ENCODE data around the gene TUBGCP6. TPM values are rescaled to one million over a fixed set of nuclear protein-coding genes. Genes with fewer than 3 reads are reported as not detected.

The TUBGCP6 gene
- total RNA-seq, 1 donor from 2014 or later: 30.3 TPM

- no peak for DNase-seq (ENCODE audit: low spot score)
Measured at GRCh38 chr22:50264104-50264745, 19.4 kb upstream of the TUBGCP6 start.

GRCh38 chr22:50262973-50263617, 18.3 kb upstream of the TUBGCP6 start:
- no peak for DNase-seq (ENCODE audit: low spot score)

GRCh38 chr22:50262460-50262911, 17.7 kb upstream of the TUBGCP6 start:
- no peak for DNase-seq (ENCODE audit: low spot score)

GRCh38 chr22:50261615-50262459, 17.0 kb upstream of the TUBGCP6 start, which contains the start of gene MAPK12:
Gene MAPK12 (minus strand): TSS chr22:50261683. CDS start chr22:50261509, 174 bp downstream.
- peak; percentile 57 for DNase-seq (ENCODE audit: low spot score)

GRCh38 chr22:50260801-50261614, 16.2 kb upstream of the TUBGCP6 start:
- DNase-seq (ENCODE audit: low spot score): peak; percentile 57

- no peak for DNase-seq (ENCODE audit: low spot score)
Measured at GRCh38 chr22:50260434-50260800, 15.6 kb upstream of the TUBGCP6 start.

- DNase-seq (ENCODE audit: low spot score): no peak
Measured at GRCh38 chr22:50259302-50259701, 14.5 kb upstream of the TUBGCP6 start.

- DNase-seq (ENCODE audit: low spot score): no peak
Measured at GRCh38 chr22:50258361-50259292, 13.8 kb upstream of the TUBGCP6 start.

GRCh38 chr22:50257451-50258360, 12.9 kb upstream of the TUBGCP6 start:
- DNase-seq (ENCODE audit: low spot score): no peak

GRCh38 chr22:50257041-50257440, 12.2 kb upstream of the TUBGCP6 start:
- no peak for DNase-seq (ENCODE audit: low spot score)

GRCh38 chr22:50256258-50256862, 11.5 kb upstream of the TUBGCP6 start:
- DNase-seq (ENCODE audit: low spot score): no peak

GRCh38 chr22:50255607-50256006, 10.8 kb upstream of the TUBGCP6 start:
- no peak for DNase-seq (ENCODE audit: low spot score)

- DNase-seq (ENCODE audit: low spot score): no peak
Measured at GRCh38 chr22:50255099-50255498, 10.3 kb upstream of the TUBGCP6 start.

GRCh38 chr22:50253941-50254340, 9.1 kb upstream of the TUBGCP6 start:
- no peak for DNase-seq (ENCODE audit: low spot score)

GRCh38 chr22:50253046-50253915, 8.5 kb upstream of the TUBGCP6 start:
- DNase-seq (ENCODE audit: low spot score): no peak

GRCh38 chr22:50252082-50253045, 7.5 kb upstream of the TUBGCP6 start:
- peak; percentile 69 for DNase-seq (ENCODE audit: low spot score)

Data from umbilical cord (tissue), 2 donors.